Testis (tissue), 2 donors: Measurements from ENCODE around the gene DNAH17.

Source experiments
- CTCF ChIP-seq, 3 experiments: fragments of 450-650 bp in 2 of 3; fragments of 200-600 bp in 1 of 3; sonication (generic) in 1 of 3; IDR thresholded peaks; one replicate each; pipeline ENCODE4 v1.5.1; 2016 to 2019; ENCODE audit warnings: antibody characterized with exemption in 3 of 3, mild to moderate bottlenecking in 2 of 3, moderate library complexity in 1 of 3
- POLR2A ChIP-seq: fragments of 450-650 bp; IDR thresholded peaks from one replicate; pipeline ENCODE4 v1.6.1; 2017; ENCODE audit warnings: antibody characterized with exemption, mild to moderate bottlenecking, moderate library complexity

GRCh38 chr17:78510141-78511075, 66.8 kb downstream of the DNAH17 start:
- TF ChIP-seq CTCF (IDR thresholded peaks at IDR 0.05) (no peak), POLR2A (no peak)
